Myocyte (in vitro differentiated cells): ENCODE data around the gene CKS1B. TPM values are rescaled to one million over a fixed set of nuclear protein-coding genes. Genes with fewer than 3 reads are reported as not detected.

Experiments
- DNase-seq: peaks from one replicate; pipeline ENCODE4 v3.0.0-alpha.2; 2012; ENCODE audit warnings: low read depth
- total RNA-seq: library from RNA; depleted of rRNA; stranded (reverse); fragments of >200 nt; gene quantifications from 2 replicates; pipeline ENCODE4 v1.2.3, GENCODE V29; 2014

CKS1B gene
- total RNA-seq, 1 donor from 2014 or later: 26.6 TPM

DNA sequence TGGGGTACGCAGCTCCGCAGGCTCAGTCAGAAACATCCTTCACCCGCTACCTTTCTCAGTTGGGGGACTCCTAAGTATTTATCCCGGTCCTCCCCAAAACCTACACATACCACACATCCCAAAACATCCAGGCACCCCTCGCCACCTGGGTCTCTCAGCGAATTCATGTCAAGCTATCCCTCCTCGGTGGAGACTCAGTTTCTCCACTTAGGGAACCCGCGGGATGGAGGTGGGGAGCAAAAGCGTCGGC is 26.9 kb downstream of the CKS1B start:
- no peak for DNase-seq

DNA sequence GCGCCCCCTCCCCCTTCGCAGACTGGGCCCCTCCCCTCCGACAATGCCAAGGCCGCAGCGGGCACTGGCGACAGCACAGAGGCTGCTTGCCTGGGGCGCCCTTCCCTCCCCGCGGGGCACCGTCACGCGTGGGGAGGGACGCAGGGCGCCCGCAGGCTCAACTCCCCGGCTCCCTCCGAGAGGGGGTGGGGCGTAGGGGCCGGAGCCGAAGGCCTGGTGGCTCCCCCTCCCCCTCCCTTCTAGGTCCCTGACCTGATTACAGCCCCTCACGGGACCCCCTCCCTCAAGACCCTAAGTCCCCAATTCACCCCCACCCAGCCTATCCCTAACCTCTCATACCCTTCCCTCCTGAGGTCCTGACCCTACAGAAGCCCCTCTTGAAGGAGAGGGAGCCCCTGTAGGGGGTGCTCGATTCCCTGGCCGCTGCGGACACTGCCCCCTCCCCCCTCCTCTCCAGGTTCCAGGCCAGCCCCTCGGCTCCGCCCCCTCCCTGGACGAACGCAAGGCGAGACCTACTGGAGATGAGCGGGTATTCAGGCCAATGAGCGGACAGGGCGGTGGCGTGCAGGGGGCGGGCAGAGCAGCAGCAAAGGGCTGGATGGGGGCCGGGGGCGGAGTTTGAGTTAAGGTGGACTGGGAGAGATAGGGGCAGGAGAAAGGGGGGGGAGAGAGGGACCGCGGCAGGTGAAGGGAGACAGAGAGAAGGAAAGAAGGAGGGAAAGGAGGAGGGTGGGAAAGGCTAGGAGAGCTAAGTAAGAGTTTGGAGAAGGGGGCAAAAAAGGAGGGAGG is 27.4 kb downstream of the CKS1B start:
- DNase-seq: peak; percentile 100

DNA sequence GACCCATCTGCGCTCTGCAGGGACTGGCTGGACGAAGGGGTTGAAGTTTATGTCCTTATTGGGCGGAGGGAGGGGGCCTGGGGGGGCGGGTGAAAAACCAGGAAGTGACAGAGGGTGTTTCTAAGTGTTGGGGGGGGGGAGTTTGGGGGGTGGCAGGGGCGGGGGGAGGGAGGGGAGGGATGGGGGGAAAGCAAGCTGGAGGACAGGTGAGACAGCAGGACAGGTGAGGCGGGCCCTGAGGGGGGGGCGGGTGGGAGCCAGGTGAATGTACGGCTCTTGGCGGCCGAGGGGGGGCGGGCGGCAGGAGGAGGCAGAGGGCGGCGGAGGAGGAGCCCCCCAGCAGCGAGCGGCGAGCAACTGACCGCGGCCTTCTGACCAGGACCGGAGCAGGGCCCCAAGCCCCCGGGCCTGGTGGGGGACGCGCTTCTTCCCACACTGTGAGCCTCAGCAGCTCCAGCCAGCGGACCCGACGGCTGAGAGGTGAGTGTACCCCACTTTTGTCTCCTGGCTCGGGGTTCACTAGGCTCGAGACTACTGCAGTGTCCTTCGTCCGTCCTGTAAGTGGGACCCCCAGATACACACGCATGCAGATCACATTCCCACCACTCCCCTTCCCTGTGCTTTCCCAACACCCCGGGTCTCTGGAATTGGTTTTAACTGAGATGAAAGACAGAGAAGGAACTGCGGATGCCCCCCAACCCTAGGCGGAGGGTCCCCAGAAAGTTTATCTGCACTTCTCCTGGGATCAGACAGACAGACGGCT is 28.2 kb downstream of the CKS1B start, which contains the start of gene ZBTB7B:
Gene ZBTB7B (plus strand): TSS at position 339 of the 763 bp plus-strand sequence. CDS start 11,859 bp downstream, outside the sequence.
- DNase-seq: no peak

DNA sequence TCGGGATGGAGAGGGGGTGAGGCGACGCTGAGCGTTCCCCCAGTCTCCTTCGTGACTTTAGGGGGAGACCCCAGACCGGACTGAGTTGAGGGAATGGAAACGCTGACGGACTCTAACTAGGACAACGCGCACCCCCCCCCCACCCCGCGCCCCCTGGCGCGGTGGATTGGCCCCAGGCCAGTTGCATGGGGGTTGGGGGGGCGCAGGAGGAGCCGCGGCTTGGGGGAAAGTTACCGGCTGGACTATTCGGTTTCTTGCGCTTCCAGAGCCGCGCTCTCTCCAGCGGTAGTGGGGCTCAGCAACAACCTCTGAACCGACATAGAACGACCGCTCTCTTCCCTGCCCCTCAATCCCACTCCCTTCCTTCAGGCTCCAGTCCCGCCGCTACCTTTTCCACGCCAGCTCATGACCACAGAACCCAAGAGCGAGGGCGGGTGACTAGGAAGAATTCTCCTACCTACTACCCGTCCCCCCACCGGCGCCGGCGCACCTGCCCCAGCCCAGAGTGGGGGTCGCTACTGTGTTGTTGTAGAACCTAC is 28.8 kb downstream of the CKS1B start:
- DNase-seq: no peak

DNA sequence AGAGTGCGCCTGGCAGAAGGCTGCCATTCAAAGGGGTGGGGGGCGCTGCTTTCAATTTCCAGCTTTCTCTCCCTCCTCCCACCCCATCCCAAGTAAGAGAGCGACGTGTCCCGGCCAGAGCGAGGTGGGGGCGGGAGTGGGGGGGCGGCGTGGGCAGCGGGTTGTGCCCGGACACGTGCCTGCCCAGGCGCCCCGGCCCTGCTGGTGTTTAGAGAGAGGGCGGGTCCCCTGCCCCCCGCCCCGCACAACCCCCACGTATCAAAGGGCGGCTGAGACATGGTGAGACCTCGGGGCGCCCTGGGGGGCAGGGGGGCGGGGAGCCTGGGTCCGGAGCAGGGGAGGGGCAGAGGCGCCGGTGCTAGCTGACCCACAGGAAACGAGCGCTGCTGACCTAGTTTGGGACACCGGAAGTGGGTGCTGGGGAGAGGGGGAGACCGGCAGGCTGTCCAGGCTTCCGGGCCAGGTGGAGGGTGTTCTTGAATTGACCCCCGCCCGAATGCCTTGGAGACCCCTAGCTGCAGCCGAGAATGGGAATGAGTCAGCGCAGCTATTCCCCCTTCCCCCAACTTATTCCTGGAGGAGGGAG is 29.4 kb downstream of the CKS1B start:
- DNase-seq: peak; percentile 76

DNA sequence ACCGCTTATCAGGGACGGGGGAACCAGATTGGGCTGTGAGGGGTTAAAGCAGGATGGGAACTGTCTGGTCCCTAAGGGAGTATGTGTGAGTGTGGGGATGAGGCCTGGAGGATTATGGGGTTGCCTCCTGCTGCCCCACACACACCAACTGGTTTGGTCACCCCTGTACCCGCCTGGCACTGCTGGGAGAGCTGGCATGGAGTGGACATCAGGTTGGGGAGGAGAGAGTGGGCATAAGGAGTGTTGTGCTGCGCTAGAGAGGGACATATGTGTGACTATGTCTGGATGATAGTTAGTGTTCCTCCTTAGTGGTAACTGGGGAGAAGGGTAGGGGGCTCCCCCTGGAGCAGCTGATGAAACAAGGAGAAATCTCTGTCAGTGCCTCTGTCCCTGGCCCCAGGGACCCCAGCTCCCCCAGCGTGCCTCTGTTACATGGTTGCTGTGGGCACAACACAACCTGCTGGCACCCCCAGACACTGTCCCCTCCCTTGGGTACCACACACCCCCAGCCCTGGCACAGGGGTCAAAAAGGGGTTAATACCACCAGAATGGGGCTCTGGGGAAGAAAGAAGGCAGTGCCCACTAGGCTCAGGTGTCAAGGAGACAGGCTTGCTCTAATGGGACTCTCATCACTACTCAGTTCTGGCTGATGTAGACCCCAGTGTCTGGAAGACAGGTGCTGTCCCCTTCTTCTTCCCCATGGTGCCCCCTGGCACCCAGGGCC is 30.0 kb downstream of the CKS1B start:
- no peak for DNase-seq

DNA sequence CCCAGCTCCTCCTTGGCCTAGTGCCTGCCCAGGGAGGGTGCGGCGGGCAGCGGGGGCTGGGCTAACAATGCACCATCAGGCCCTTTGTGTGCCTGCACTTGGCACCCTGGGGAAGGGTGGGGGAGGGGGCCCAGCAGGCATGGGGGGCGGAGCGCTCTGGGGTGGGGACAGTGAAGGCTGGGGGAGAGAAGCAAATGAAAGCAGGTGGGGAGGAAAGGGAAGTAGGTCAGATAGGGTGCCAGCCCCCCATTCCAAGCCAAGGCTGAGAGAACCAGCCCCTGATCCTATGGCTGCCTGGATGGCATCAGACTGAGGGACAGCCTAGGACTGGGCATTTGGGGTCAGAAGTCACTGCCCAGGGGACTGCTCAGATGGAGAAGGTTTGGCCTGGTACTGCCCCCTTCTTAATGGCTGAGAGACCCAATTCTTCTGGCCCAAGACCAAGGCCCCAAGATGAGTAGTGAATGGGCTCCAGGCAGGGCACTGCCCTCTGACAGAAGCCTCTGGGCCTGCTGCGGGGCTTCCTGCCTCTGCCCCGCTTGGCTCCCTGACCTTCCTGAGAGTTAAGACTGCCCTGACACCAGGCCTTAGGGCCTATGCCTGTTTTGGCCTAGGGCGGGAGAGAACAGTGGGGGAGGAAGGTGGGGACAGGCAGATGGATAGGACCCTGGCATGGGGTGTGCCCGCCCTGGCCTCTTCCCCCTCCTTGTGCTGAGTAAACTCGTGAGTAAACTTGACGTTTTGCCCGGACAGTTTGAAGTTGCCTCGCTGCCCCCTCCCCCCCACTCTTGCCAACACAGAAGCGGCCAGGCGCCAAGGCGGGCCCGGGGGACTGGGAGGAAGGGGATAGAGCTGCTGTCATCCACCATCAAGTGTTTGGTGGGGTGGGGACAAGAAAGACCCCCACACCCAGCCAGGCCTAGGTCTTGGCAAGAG is 30.9 kb downstream of the CKS1B start:
- no peak for DNase-seq

DNA sequence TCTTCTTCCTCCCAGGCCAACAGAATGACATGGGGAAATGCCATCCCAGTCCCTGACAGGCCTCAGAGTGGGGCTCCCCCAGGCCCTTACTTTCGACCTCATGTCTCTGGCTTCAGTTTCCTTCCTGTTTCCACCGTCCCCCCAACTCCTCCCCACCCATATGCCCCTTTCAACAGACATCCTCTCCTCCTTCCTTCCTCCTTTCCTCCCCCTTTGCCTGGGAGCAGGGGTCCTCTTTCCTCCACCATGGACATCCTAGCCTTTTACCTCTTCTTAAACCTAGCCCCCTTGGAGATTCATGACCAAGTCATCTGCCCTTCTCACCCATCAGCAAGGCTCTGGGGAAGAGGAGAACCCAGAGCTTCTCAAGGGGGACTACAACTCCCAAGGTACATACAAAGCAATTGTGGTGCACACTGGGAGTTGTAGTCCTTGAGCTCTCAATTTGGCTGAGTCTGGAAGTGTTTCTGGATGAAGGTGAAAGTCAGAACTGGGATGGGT is 32.2 kb downstream of the CKS1B start:
- DNase-seq: no peak

DNA sequence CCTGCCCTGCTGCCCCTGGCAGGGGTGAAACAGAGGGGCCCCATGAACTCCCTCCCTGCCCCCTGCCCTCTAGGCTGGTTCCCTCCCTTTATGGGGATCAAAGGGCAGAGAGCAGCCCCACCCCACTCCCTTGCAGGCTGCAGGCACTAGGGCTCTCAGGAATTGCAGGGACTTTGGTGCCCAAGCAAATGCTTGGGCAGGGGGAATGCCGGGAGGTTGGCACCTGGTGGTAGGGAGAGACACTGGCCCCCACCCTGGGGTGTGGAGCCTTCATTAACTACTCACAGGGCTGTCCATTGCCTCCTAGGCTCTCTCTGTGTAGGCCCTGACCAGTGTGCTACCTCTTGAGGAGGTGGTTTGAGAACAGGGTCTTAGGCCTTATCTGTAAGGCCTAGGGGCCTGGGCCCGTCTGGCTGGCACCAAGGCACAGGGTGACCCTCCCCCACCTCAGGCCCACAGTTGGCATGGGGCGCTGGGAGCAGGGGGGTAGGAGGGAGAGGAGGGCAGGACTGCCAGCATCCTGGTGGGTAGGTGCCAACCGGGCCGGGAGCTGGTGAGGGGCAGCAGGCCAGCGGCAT is 32.9 kb downstream of the CKS1B start:
- no peak for DNase-seq

DNA sequence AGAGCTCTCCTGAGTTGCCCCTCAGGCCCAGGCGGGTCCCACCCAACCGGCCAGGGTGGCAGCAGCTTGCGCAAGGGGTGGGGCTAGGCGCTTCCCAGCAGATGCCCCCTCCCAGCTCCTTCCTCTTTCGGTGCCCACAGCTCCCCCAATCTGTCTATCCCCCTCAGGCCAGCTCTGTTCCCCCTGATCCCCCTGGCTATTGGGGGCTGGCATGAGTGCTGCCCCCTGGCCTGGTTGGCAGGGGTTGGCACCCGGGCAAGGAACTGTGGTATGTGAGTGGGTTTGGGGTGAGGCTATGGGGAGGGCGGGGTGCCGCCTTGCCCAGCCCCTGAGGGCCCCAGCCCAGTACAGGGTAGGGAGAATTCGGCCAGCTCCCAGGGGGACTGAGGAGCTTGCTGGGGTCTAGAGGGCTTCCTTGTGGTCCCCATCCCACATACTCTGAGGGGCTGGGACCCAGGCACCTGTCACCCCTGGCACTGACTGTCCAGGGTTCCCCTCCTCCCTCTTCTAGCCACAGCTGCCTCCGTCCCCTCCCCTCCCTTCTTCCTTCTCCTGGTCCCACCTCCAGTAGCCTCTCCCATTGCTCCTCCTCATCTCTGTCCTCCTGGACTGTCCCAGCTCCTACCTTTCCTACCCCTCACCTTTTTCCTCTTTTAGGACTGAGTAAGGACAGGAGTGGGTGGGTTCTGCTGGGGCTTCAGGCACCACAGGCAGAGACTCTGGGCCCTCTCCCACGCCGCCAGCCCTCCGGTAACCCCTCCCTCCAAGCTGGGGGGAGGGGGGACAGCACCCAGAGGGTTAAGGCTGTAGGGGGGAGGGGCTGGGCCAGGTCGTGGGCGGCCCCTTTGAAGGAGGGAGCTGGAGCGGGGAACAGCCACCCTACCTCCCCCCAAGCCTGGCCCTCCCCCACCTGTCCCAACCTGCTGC is 33.8 kb downstream of the CKS1B start:
- peak; percentile 70 for DNase-seq

DNA sequence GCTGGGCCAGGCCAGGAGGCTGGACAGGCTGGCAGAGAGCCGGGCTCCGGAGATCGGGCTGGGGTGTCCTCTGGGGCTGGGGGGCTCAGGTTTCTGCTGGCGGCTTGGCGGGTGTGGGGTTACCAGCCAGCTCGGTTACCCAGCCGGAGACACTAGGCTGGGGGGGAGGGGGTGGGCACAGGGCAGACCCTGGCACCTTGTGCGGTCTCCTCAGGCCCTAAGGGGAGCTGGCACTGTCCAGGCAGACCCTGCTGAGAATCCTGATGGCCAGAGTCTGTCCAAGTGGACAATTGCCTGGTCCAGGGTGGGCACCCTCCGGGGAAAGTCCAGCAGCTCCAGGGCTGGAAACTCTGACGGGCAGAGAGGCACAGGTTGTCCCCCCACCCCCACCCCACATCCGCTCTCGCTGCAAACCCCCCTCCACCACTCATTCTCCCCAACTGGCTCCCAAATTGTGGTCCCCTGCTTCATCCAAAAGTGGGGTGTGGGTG is 34.8 kb downstream of the CKS1B start:
- no peak for DNase-seq

DNA sequence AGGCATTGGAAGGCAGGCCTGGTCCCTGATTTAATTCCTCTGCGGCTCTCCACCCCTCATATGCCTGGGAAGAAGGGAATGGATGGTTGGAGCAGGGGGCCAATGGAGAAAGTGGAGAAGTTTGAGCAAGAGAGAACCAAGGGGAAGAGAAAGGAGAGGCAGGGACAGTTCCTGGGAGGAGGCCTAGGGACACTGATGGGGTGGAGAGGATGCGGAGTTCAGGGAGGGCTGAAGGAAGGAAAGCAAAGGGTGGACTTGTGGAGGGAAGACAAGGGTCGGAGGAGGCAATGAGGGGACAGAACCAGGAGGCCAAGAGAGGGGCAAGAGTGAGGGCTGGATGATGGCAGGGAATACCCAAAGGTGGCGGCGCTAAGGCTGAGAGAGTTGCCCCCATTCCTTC is 35.3 kb downstream of the CKS1B start:
- no peak for DNase-seq

DNA sequence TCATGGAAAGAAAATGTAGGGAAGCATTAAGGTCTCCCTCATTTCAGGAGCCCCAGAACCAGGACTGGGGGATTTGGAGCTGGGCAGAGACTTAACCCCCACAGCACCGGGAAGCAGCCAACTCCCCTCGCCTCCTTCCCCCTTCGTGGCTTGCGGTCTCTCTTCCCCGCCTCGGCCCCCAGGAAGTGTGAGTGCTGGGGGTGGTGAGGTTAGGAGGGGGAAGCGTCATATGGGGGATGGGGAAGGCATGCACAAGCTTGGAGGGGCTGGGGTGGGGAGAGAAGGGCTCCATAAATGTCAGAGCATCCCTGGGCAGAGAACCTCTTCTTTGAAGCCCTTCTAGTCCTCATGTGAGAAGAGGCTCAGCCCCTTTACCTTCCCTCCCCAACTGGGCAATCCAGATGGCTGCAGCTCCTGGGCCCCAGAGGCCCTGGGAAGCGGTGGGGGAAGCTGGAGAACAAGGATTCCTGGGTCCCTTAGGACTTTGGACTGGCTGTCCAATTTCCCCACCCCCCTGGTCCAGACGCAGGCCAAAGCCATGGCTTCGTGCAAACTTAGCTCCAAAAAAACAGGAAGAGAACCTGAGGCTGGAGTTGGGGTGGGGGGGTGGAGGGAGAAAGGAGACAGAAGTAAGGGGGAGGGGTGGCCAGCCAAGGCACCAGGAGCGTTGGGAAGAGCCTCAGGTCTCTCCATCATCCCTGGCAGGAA is 35.9 kb downstream of the CKS1B start:
- DNase-seq: no peak

DNA sequence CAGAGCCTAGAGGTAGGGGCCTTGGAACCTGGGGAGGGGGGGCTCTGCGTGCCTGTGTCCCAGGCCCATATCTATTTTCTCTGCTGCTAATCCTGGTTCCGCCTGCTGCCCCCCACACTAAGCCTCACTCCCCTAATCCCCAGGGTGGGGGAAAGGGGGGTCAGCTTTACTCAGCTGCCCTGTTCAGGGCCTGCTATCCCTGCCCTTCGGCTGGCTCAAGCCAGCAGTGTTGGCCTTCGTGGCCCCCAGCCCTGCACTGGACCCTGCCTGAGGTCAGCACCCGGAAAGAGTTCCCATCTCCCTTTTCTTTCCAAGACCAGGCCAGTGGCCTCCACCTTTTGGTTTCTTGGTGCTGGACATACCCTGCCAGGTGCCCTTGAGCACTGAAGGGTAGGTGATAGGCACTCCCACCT is 36.5 kb downstream of the CKS1B start:
- DNase-seq: no peak

DNA sequence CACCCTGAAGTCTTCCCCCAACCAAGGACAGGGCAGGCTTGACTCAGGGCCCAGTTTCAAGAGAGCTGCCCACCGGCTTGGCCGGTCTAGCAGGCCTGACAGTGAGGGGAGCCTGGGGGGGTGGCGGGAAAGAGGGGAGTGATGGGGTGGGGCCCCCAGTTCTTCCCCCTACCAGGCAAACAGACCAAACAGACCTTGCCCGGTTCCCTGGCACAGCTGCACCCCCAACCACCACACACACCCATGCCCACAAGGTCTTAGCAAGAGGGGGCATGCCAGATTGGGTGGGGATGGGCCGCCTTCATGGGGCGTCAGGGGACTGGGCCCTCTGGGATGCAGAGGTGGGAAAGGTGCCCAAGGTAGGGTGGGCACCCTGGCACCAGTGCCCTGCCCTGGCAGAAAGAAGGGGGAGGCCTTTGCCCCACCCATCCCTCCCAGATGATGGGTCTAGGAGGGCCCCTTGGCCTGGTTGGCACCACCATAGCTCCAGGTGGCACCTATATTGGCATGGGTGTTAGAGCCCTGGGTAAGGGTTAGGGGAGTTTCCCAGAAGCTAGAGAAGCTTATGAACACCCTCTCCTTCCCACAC is 37.0 kb downstream of the CKS1B start:
- DNase-seq: no peak

DNA sequence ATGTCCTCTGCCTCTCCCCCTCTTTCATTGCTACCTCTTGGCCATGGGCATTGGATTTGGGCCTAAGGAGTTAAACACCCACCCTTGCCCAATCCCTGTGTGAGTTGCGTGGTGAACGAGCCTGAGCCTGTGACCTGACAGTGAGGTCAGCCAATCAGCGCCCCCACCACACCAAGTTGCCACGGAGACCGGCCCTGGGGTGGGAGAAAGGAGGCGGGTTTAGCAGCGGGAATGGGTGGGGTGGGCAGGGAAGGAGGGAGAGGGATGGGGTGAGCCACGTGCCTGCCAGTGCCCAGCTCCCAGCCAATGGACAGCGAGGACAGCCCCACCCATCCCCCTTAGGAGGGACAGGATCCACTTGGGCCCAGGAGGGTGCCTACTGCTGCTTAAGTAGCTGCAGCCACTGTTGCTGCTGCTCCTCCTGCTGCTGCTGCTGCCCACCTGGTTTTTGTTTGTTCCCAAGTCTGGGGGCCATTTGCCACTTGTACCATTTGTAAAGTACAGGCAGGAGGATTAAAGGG is 37.6 kb downstream of the CKS1B start:
- peak; percentile 39 for DNase-seq
